Naive thymus-derived CD4-positive, alpha-beta T cell (primary cell): ENCODE measurements around the gene CKAP2L. TPM values are rescaled to one million over a fixed set of nuclear protein-coding genes. Genes with fewer than 3 reads are reported as not detected.

ENCODE experiments used
- ATAC-seq: fragments of 150-1000 bp; cut with Tn5 transposase; 2 replicates; pipeline ENCODE4 v1.10.0; 2021; ENCODE audit warnings: mild to moderate bottlenecking, moderate library complexity
- CTCF ChIA-PET: fragments of 350-600 bp; sonication (Branson Sonifier 250); formaldehyde crosslinking; loops from one replicate; lab custom pipeline; 2021; ENCODE audit warnings: antibody characterized with exemption; lab: Charles Lee
- POLR2A ChIA-PET: fragments of 350-600 bp; sonication (Branson Sonifier 250); formaldehyde crosslinking; loops from one replicate; lab custom pipeline; 2021; ENCODE audit warnings: antibody characterized with exemption, inconsistent platforms; lab: Charles Lee
- DNase-seq, 9 donors: peaks; one replicate each; pipeline versions ENCODE4 v3.0.0 to v3.0.0-alpha.2; 2020 to 2022; ENCODE audit warnings: mixed read lengths in 1 of 9
- H3K27ac ChIP-seq: one replicate; pipeline ENCODE4 v1.7.0; 2013; ENCODE audit warnings: mild to moderate bottlenecking, low read depth, low read length, moderate library complexity
- H3K27me3 ChIP-seq, 2 donors: one replicate each; pipeline ENCODE4 v1.7.0; 2013; ENCODE audit warnings: low read length in 2 of 2, mild to moderate bottlenecking in 2 of 2, moderate library complexity in 2 of 2; ENCODE audit not compliant: control insufficient read depth in 2 of 2, insufficient read depth in 2 of 2
- H3K36me3 ChIP-seq, 3 experiments: 1 replicate in 2 of 3; 2 replicates in 1 of 3; pipeline ENCODE4 v1.7.0; 2013; ENCODE audit warnings: low read length in 3 of 3, mild to moderate bottlenecking in 3 of 3, moderate library complexity in 1 of 3; ENCODE audit not compliant: insufficient read depth in 3 of 3, control insufficient read depth in 2 of 3
- H3K4me1 ChIP-seq, 2 donors: one replicate each; pipeline ENCODE4 v1.7.0; 2013; ENCODE audit warnings: low read length in 2 of 2, mild to moderate bottlenecking in 2 of 2, moderate library complexity in 1 of 2; ENCODE audit not compliant: control insufficient read depth in 2 of 2, insufficient read depth in 2 of 2
- H3K4me3 ChIP-seq: 2 replicates; pipeline ENCODE4 v1.7.0; 2013; ENCODE audit warnings: mild to moderate bottlenecking, low read length
- H3K9me3 ChIP-seq, 3 experiments: 1 replicate in 2 of 3; 2 replicates in 1 of 3; pipeline ENCODE4 v1.7.0; 2013; ENCODE audit warnings: low read length in 3 of 3; ENCODE audit not compliant: control insufficient read depth in 2 of 3
- H3K27ac Mint-ChIP-seq, 9 donors: one replicate each; pipeline ENCODE4 v1.8.0; 2020 to 2022; ENCODE audit warnings: mixed read lengths in 9 of 9, mild to moderate bottlenecking in 8 of 9, moderate library complexity in 5 of 9, inconsistent platforms in 2 of 9
- H3K27me3 Mint-ChIP-seq, 5 donors: one replicate each; pipeline ENCODE4 v1.8.0; 2021 to 2022; ENCODE audit warnings: mixed read lengths in 5 of 5, mild to moderate bottlenecking in 1 of 5
- H3K36me3 Mint-ChIP-seq, 5 donors: one replicate each; pipeline ENCODE4 v1.8.0; 2020 to 2022; ENCODE audit warnings: mixed read lengths in 5 of 5, mild to moderate bottlenecking in 3 of 5, inconsistent platforms in 1 of 5
- H3K4me1 Mint-ChIP-seq, 7 donors: one replicate each; pipeline ENCODE4 v1.8.0; 2020 to 2022; ENCODE audit warnings: mixed read lengths in 7 of 7, mild to moderate bottlenecking in 3 of 7, inconsistent platforms in 1 of 7
- H3K4me3 Mint-ChIP-seq, 10 donors: one replicate each; pipeline ENCODE4 v1.8.0; 2020 to 2022; ENCODE audit warnings: mild to moderate bottlenecking in 10 of 10, mixed read lengths in 10 of 10, moderate library complexity in 6 of 10, inconsistent platforms in 2 of 10
- H3K9me3 Mint-ChIP-seq, 11 donors: one replicate each; pipeline ENCODE4 v1.8.0; 2020 to 2022; ENCODE audit warnings: mixed read lengths in 11 of 11, mild to moderate bottlenecking in 4 of 11, inconsistent platforms in 1 of 11, moderate library complexity in 1 of 11
- intact Hi-C, 2 donors: fragments of 100-400 bp; cut with micrococcal nuclease; formaldehyde crosslinking; loops; one replicate each; pipeline ENCODE4 v1.15.1; 2023
- polyA plus RNA-seq, 2 donors: library from polyadenylated mRNA; unstranded; fragments of 300-500 nt; fragmentation: Illumina TruSeq; gene quantifications; one replicate each; pipeline ENCODE4 v1.2.3, GENCODE V29; 2021
- total RNA-seq, 6 experiments: library from RNA in 5 of 6; stranded (reverse) in 5 of 6; gene quantifications; 1 replicate in 5 of 6; 2 replicates in 1 of 6; pipeline ENCODE4 v1.2.3 and lab custom pipeline; 2021 to 2026

CKAP2L gene
- total and polyA plus RNA-seq, 7 experiments from 2014 or later: 0.69 to 36.2 (median 2.4) TPM; not detected in 4

- H3K9me3 Mint-ChIP-seq: peaks cover 0 to 5% (median 2%) of the 10 kb centered on the region in 11 donors
- no peaks in the 10 kb centered on the region for H3K9me3 ChIP-seq
- H3K27me3 ChIP-seq: no peaks in the 10 kb centered on the region
- no peak for ATAC-seq
- intact Hi-C loops: no loop called here
- no peaks in the 10 kb centered on the region for H3K36me3 ChIP-seq
- no peaks in the 10 kb centered on the region for H3K4me1 ChIP-seq
- peaks cover 0 to 6% (median 0%) of the 10 kb centered on the region in 5 donors for H3K36me3 Mint-ChIP-seq
- peaks cover 0 to 31% (median 0%) of the 10 kb centered on the region in 7 donors for H3K4me1 Mint-ChIP-seq
- no peak overlapping the region for H3K4me3 ChIP-seq
- H3K27me3 Mint-ChIP-seq: peaks cover 0 to 5% (median 4%) of the 10 kb centered on the region in 5 donors
- no peak for DNase-seq
- CTCF ChIA-PET: no interaction called here
- H3K27ac ChIP-seq: no peak overlapping the region
- POLR2A ChIA-PET: no interaction called here
- H3K4me3 Mint-ChIP-seq: no peak overlapping the region
- H3K27ac Mint-ChIP-seq: no peak overlapping the region
These were observed 49.4 kb downstream of the CKAP2L start for GRCh38 chr2:112714836-112715631.

- Histone ChIP-seq H3K27ac (no peak overlapping the region), H3K36me3 (no peaks in the 10 kb centered on the region), H3K9me3 (no peaks in the 10 kb centered on the region), H3K4me3 (no peak overlapping the region), H3K4me1 (peaks cover 0 to 4% of the 10 kb centered on the region in 2 donors), H3K27me3 (no peaks in the 10 kb centered on the region)
- peaks cover 0 to 7% (median 5%) of the 10 kb centered on the region in 5 donors for H3K27me3 Mint-ChIP-seq
- POLR2A ChIA-PET: no interaction called here
- H3K4me3 Mint-ChIP-seq: no peak overlapping the region
- H3K27ac Mint-ChIP-seq: no peak overlapping the region
- DNase-seq: no peak
- peaks cover 0 to 7% (median 0%) of the 10 kb centered on the region in 5 donors for H3K36me3 Mint-ChIP-seq
- peaks cover 0 to 5% (median 2%) of the 10 kb centered on the region in 11 donors for H3K9me3 Mint-ChIP-seq
- no peak for ATAC-seq
- intact Hi-C loops: no loop called here
- CTCF ChIA-PET: no interaction called here
- peaks cover 0 to 34% (median 0%) of the 10 kb centered on the region in 7 donors for H3K4me1 Mint-ChIP-seq
These were observed 50.1 kb downstream of the CKAP2L start for GRCh38 chr2:112714331-112714730.

GRCh38 chr2:112713926-112714325 is 50.5 kb downstream of the CKAP2L start:
- H3K27me3 Mint-ChIP-seq: peaks cover 0 to 8% (median 4%) of the 10 kb centered on the region in 5 donors
- ATAC-seq (no peak), DNase-seq (no peak)
- peaks cover 0 to 7% (median 0%) of the 10 kb centered on the region in 5 donors for H3K36me3 Mint-ChIP-seq
- Histone ChIP-seq H3K27me3 (no peaks in the 10 kb centered on the region), H3K4me3 (no peak overlapping the region), H3K9me3 (no peaks in the 10 kb centered on the region), H3K4me1 (peaks cover 0 to 6% of the 10 kb centered on the region in 2 donors), H3K36me3 (no peaks in the 10 kb centered on the region), H3K27ac (no peak overlapping the region)
- ChIA-PET POLR2A (no interaction called here), CTCF (no interaction called here)
- H3K4me1 Mint-ChIP-seq: peaks cover 0 to 36% (median 0%) of the 10 kb centered on the region in 7 donors
- H3K4me3 Mint-ChIP-seq: no peak overlapping the region
- intact Hi-C loops: no loop called here
- peaks cover 0 to 5% (median 2%) of the 10 kb centered on the region in 11 donors for H3K9me3 Mint-ChIP-seq
- no peak overlapping the region for H3K27ac Mint-ChIP-seq

GRCh38 chr2:112713585-112713925 is 50.9 kb downstream of the CKAP2L start:
- no peak overlapping the region for H3K27ac Mint-ChIP-seq
- ATAC-seq: no peak

GRCh38 chr2:112712903-112713584 is 51.4 kb downstream of the CKAP2L start:
- peak in 1 of 9 donors; percentile 72 for DNase-seq
- ChIA-PET POLR2A (no interaction called here), CTCF (no interaction called here)
- no peak overlapping the region for H3K27ac ChIP-seq
- H3K4me3 ChIP-seq: no peak overlapping the region
- no peaks in the 10 kb centered on the region for H3K27me3 ChIP-seq
- peaks cover 0 to 41% (median 0%) of the 10 kb centered on the region in 7 donors for H3K4me1 Mint-ChIP-seq
- no peaks in the 10 kb centered on the region for H3K36me3 ChIP-seq
- H3K27me3 Mint-ChIP-seq: peaks cover 0 to 8% (median 3%) of the 10 kb centered on the region in 5 donors
- peaks cover 0 to 5% (median 2%) of the 10 kb centered on the region in 11 donors for H3K9me3 Mint-ChIP-seq
- intact Hi-C loops: no loop called here
- H3K36me3 Mint-ChIP-seq: peaks cover 0 to 4% (median 0%) of the 10 kb centered on the region in 5 donors
- peak overlapping the region in 1 of 10 donors; percentile 1 for H3K4me3 Mint-ChIP-seq
- ATAC-seq: no peak
- peaks cover 0 to 6% of the 10 kb centered on the region in 2 donors for H3K4me1 ChIP-seq
- H3K27ac Mint-ChIP-seq: peak overlapping the region in 1 of 9 donors; percentile 26
- H3K9me3 ChIP-seq: no peaks in the 10 kb centered on the region

More at GRCh38 chr2:112713585-112713925, 50.9 kb downstream of the CKAP2L start:
- intact Hi-C loops: no loop called here
- Histone ChIP-seq H3K9me3 (no peaks in the 10 kb centered on the region), H3K27me3 (no peaks in the 10 kb centered on the region), H3K4me3 (no peak overlapping the region), H3K4me1 (peaks cover 0 to 6% of the 10 kb centered on the region in 2 donors), H3K36me3 (no peaks in the 10 kb centered on the region), H3K27ac (no peak overlapping the region)
- Mint-ChIP-seq H3K27me3 (peaks cover 0 to 8% (median 3%) of the 10 kb centered on the region in 5 donors), H3K4me1 (peaks cover 0 to 36% (median 0%) of the 10 kb centered on the region in 7 donors), H3K36me3 (peaks cover 0 to 4% (median 0%) of the 10 kb centered on the region in 5 donors), H3K9me3 (peaks cover 0 to 5% (median 2%) of the 10 kb centered on the region in 11 donors), H3K4me3 (no peak overlapping the region)
- POLR2A ChIA-PET: no interaction called here
- CTCF ChIA-PET: no interaction called here
- no peak for DNase-seq

GRCh38 chr2:112712465-112712864 is 51.9 kb downstream of the CKAP2L start:
- Mint-ChIP-seq H3K27ac (peak overlapping the region in 2 of 9 donors; percentile 26 to 41), H3K4me3 (no peak overlapping the region), H3K4me1 (peaks cover 0 to 46% (median 0%) of the 10 kb centered on the region in 7 donors), H3K9me3 (peaks cover 0 to 5% (median 2%) of the 10 kb centered on the region in 11 donors), H3K27me3 (peaks cover 0 to 8% (median 3%) of the 10 kb centered on the region in 5 donors), H3K36me3 (peaks cover 0 to 4% (median 0%) of the 10 kb centered on the region in 5 donors)
- DNase-seq (peak in 1 of 9 donors; percentile 20), ATAC-seq (no peak)
- Histone ChIP-seq H3K4me3 (no peak overlapping the region), H3K4me1 (peaks cover 0 to 6% of the 10 kb centered on the region in 2 donors), H3K9me3 (no peaks in the 10 kb centered on the region), H3K36me3 (no peaks in the 10 kb centered on the region), H3K27me3 (no peaks in the 10 kb centered on the region), H3K27ac (no peak overlapping the region)
- intact Hi-C loops: no loop called here
- ChIA-PET CTCF (no interaction called here), POLR2A (no interaction called here)
